OCI-LY1 (cell line): ENCODE data around the gene ABO.
"Not testable (repeated sequence)": the region's sequence is repeated elsewhere in the genome, so short reads cannot be mapped to it uniquely, and the experiment has no call there.

ENCODE experiments used
- H2AFZ ChIP-seq: fragments of 200-600 bp; sonication (generic), shearing (Covaris generic); 2 replicates; pipeline ENCODE4 v1.6.0; 2014; ENCODE audit warnings: antibody characterized with exemption, mild to moderate bottlenecking, low read length
- H3F3A ChIP-seq: fragments of 200-600 bp; sonication (generic), shearing (Covaris generic); 2 replicates; pipeline ENCODE4 v1.6.0; 2014; ENCODE audit warnings: mild to moderate bottlenecking, antibody characterized with exemption, low read length, moderate library complexity; ENCODE audit not compliant: insufficient read depth
- H3K27ac ChIP-seq: fragments of 200-600 bp; sonication (generic); 2 replicates; pipeline ENCODE4 v1.5.1; 2014; ENCODE audit warnings: low read length, mixed run types, mild to moderate bottlenecking, low read depth; ENCODE audit not compliant: poor library complexity, severe bottlenecking
- H3K27me3 ChIP-seq: fragments of 200-600 bp; sonication (generic); 2 replicates; pipeline ENCODE4 v1.6.0; 2014; ENCODE audit warnings: antibody characterized with exemption, mild to moderate bottlenecking, low read length, moderate library complexity; ENCODE audit not compliant: insufficient read depth
- H3K36me3 ChIP-seq: fragments of 200-600 bp; sonication (generic); 2 replicates; pipeline ENCODE4 v1.6.1; 2014; ENCODE audit warnings: mild to moderate bottlenecking, antibody characterized with exemption, low read length, moderate library complexity, mixed read lengths; ENCODE audit not compliant: insufficient read depth
- H3K4me1 ChIP-seq: fragments of 200-600 bp; sonication (generic); 2 replicates; pipeline ENCODE4 v1.5.1; 2014; ENCODE audit warnings: mild to moderate bottlenecking, low read length, moderate library complexity; ENCODE audit not compliant: insufficient read depth, severe bottlenecking
- H3K4me2 ChIP-seq: fragments of 200-600 bp; sonication (generic), shearing (Covaris generic); 2 replicates; pipeline ENCODE4 v1.6.1; 2014; ENCODE audit warnings: low read length
- H3K4me3 ChIP-seq: fragments of 200-600 bp; sonication (generic); 2 replicates; pipeline ENCODE4 v1.5.1; 2014; ENCODE audit warnings: low read length, low read depth, mild to moderate bottlenecking, mixed read lengths; ENCODE audit not compliant: poor library complexity, severe bottlenecking
- H3K79me2 ChIP-seq: fragments of 200-600 bp; shearing (Covaris generic); 2 replicates; pipeline ENCODE4 v1.6.1; 2016; ENCODE audit warnings: mixed run types, low read length, mixed read lengths; ENCODE audit not compliant: insufficient read depth
- H3K9ac ChIP-seq: fragments of 200-600 bp; sonication (generic), shearing (Covaris generic); 2 replicates; pipeline ENCODE4 v1.6.1; 2014; ENCODE audit warnings: mild to moderate bottlenecking, low read length, mixed read lengths
- H3K9me2 ChIP-seq: fragments of 200-600 bp; sonication (generic), shearing (Covaris generic); 2 replicates; pipeline ENCODE4 v1.6.1; 2014; ENCODE audit warnings: low read depth, mild to moderate bottlenecking, low read length, mixed read lengths
- H3K9me3 ChIP-seq: fragments of 200-600 bp; shearing (Covaris generic); 2 replicates; pipeline ENCODE4 v1.6.1; 2014; ENCODE audit warnings: low read length, mixed read lengths
- H4K20me1 ChIP-seq: fragments of 200-600 bp; sonication (generic), shearing (Covaris generic); 2 replicates; pipeline ENCODE4 v1.6.0; 2016; ENCODE audit warnings: mild to moderate bottlenecking, low read length; ENCODE audit not compliant: insufficient read depth
- CTCF ChIP-seq: fragments of 200-600 bp; sonication (generic), shearing (Covaris generic); IDR thresholded peaks from 2 replicates; pipeline ENCODE4 v1.5.1; 2017; ENCODE audit warnings: mild to moderate bottlenecking, antibody characterized with exemption, low read length, moderate library complexity, mixed read lengths
- EZH2 ChIP-seq: fragments of 200-600 bp; sonication (generic), shearing (Covaris generic); IDR thresholded peaks from 2 replicates; pipeline ENCODE4 v1.8.0; 2017; ENCODE audit warnings: borderline replicate concordance, mixed run types, mild to moderate bottlenecking, antibody characterized with exemption, low read length, moderate library complexity, mixed read lengths

ABO gene

GRCh38 chr9:133322701-133323100, 47.7 kb upstream of the ABO start:
- TF ChIP-seq EZH2 (no peak), CTCF (no peak)
- Histone ChIP-seq H3K4me3 (no peak overlapping the region), H3K27ac (no peak overlapping the region), H3K9me3 (no peaks in the 10 kb centered on the region), H3K79me2 (no peaks in the 10 kb centered on the region), H3K4me2 (no peak overlapping the region), H4K20me1 (no peaks in the 10 kb centered on the region), H3K36me3 (no peaks in the 10 kb centered on the region), H3K27me3 (peaks cover 11% of the 10 kb centered on the region; the same call in 1 of the 2 replicates), H2AFZ (no peak overlapping the region), H3F3A (no peaks in the 10 kb centered on the region), H3K9me2 (no peaks in the 10 kb centered on the region), H3K9ac (no peak overlapping the region), H3K4me1 (no peaks in the 10 kb centered on the region)

DNA sequence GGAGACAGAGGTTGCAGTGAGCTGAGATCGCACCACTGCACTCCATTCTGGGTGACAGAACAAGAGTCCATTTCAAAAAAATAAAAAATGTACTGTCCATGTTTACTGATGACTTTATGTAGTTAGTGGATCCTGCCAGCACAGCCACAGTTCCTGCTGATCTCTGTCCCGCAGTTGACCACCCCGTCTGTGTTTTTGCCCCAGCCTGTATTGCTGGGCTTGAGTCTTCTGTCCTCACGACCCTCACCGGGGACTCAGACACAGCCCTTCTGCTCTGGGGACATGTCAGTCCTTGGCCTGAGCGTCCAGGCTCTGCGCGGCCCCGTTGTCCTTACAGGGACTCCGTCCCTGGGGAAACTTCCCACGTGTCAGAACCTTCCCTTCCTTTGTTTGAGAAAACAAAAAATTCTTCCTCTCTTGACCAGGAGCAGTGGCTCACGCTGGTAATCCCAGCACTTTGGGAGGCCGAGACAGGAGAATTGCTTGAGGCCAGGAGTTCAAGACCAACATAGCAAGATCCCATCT, 46.5 kb upstream of the ABO start:
- no peaks in the 10 kb centered on the region for H3K9me2 ChIP-seq
- peaks cover 11% of the 10 kb centered on the region; the same call in 1 of the 2 replicates for H3K27me3 ChIP-seq
- TF ChIP-seq EZH2 (no peak), CTCF (no peak)
- no peak overlapping the region for H3K9ac ChIP-seq
- H3K4me1 ChIP-seq = no peaks in the 10 kb centered on the region
- no peaks in the 10 kb centered on the region for H3K79me2 ChIP-seq
- no peaks in the 10 kb centered on the region for H3K36me3 ChIP-seq
- H4K20me1 ChIP-seq = no peaks in the 10 kb centered on the region
- H3K9me3 ChIP-seq = no peaks in the 10 kb centered on the region
- H2AFZ ChIP-seq = no peak overlapping the region
- no peak overlapping the region for H3K4me3 ChIP-seq
- no peaks in the 10 kb centered on the region for H3F3A ChIP-seq
- no peak overlapping the region for H3K4me2 ChIP-seq
- H3K27ac ChIP-seq = no peak overlapping the region

DNA sequence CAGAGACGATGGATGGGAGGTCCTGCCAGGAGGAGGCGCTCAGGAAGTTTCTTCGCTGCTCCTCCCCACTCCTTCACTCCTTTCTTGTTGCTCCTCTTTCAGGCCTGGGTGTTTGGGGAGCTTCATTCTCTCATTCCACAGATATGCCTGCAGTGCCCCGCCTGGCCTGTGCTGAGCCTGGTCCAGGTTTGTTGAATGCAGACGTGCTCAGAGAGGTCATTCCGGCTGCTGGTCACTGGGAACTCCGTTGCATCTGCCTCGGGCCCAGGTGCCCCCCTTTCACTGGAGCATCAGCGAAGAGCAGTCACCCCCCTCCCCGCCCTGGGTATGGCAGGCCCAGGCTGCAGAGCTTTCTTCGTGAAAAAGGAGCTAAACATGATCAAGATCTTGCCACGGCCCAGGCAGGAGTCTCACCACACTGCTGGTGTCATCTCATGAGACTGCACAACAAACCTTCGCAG, 45.5 kb upstream of the ABO start:
- no peaks in the 10 kb centered on the region for H3K9me2 ChIP-seq
- no peaks in the 10 kb centered on the region for H3K9me3 ChIP-seq
- no peak overlapping the region for H2AFZ ChIP-seq
- no peaks in the 10 kb centered on the region for H3K79me2 ChIP-seq
- peaks cover 11% of the 10 kb centered on the region; the same call in 1 of the 2 replicates for H3K27me3 ChIP-seq
- no peaks in the 10 kb centered on the region for H3K4me1 ChIP-seq
- no peak overlapping the region for H3K4me3 ChIP-seq
- H3F3A ChIP-seq = no peaks in the 10 kb centered on the region
- TF ChIP-seq CTCF (no peak), EZH2 (no peak)
- no peak overlapping the region for H3K4me2 ChIP-seq
- H3K9ac ChIP-seq = no peak overlapping the region
- no peak overlapping the region for H3K27ac ChIP-seq
- no peaks in the 10 kb centered on the region for H4K20me1 ChIP-seq
- H3K36me3 ChIP-seq = no peaks in the 10 kb centered on the region

DNA sequence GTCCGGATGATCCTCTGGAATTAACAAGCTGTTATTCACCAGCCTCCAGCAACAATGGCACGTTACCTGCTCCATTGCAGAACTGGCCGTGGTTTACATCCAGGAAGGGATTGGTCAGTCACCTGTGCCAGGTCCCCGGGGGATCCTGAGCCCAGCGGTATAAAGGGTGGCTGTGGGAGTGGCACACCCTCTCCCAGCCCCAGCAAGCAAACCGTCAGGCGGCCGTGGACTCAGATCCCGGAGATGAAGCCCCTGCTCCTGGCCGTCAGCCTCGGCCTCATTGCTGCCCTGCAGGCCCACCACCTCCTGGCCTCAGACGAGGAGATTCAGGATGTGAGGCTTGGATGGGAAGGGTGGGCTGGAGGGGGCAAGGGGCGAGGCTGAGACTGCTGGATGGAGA, 42.5 kb upstream of the ABO start:
- not testable (repeated sequence) for H3K36me3 ChIP-seq, H3K9me3 ChIP-seq, H3K9me2 ChIP-seq, H3K27me3 ChIP-seq, H3K4me3 ChIP-seq, H3K4me2 ChIP-seq, H3K79me2 ChIP-seq, H3K9ac ChIP-seq, H2AFZ ChIP-seq, H4K20me1 ChIP-seq, H3F3A ChIP-seq, H3K27ac ChIP-seq, H3K4me1 ChIP-seq
